Activated CD4-positive, alpha-beta T cell treated with anti-CD3 and anti-CD28 coated beads, Interleukin-2, amount 50 U/mL, for 4 hours (primary cell): ENCODE measurements around the gene HYDIN.

Experiments used
- DNase-seq, 2 experiments: peaks; one replicate each; pipeline ENCODE4 v3.0.0-alpha.2; 2020

Gene HYDIN

DNA sequence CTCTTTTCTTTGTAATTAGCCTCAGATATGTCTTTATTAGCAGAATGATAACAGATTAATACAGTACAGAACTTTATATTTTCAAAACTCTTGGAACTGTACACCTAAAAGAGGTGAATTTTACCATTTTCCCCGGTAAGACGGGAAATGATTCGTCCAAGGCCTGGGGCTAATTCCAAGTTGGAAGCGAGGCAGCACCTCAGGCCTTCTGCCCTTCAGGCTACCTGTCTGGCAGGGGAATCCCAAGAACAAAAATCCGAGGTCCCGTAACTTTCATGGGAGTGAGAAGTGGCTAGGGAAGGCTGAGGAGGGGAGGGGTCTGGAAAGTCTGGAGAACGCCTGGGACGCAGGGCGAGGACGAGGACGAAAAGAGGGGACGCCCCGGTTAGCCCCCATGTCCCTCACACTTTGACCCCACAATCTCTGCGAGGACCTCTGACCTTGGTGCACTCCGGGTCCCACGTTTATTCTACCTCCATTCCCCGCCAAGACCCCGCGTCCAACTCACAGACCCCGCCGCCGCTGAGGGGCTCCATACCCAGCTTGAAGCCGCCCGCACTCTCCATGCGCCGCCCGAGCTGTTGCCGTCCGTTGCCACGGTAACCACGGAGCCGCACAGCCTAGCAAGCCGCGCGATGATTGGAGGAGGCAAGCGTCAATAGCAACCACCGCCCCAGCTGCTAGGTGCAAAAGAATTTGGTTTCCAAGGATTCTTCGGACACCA, at the start of gene HYDIN:
Gene HYDIN, minus strand, starts transcription at position 601 of the 724 bp plus-strand sequence. CDS start 43,827 bp downstream, outside the sequence.
- DNase-seq, result no peak

DNA sequence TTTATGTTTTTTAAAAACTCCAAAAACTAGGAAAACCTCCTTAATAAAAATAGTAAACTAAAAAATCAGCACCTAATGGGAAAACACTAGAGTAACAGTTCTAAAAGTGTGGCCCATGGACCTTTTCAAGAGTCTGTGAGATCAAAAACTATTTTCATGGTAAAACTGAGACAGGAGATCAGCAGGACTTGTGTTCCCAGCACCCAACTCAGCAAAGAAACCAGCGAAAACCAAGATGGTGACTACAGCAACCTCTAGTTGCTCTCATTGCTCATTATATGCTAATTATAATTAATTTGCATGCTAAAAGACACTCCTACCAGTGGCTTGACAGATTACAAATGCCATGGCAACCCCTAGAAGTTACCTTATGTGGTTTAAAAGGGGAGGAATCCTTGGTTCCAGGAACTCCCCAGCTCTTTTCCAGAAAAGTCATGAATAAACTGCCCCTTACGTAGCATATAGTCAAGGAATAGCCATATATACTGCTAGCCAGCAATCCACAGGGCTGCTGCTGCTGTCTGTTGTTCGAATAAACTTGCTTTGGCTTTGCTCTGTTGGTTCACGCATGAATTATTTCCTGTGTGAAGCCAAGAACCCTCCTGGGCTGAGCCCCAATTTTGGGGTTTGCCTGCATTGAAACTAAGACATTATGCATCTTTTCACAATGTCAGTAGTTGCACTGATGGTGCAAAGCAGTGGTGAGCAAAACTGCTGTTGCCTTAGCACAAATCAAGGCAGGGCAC, 46.2 kb upstream of the HYDIN start:
- DNase-seq, result no peak

DNA sequence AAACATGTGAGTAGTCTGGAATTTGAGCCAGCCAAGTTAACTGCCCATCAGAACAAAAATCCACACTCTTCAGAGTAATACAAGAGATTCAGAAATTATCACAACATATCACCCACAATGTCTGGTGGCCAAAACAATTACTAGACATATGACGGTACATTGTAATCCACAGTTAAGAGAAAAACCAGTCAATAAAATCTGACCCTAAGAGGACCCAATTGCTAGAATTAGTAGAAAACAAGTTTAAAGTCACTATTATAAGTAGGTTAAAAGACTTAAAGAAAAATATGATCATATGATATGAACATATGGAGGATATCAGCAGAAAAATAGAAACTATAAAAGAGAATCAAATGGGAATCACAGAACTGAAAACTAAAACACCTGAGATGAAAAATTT, 42.9 kb upstream of the HYDIN start:
- no peak for DNase-seq

DNA sequence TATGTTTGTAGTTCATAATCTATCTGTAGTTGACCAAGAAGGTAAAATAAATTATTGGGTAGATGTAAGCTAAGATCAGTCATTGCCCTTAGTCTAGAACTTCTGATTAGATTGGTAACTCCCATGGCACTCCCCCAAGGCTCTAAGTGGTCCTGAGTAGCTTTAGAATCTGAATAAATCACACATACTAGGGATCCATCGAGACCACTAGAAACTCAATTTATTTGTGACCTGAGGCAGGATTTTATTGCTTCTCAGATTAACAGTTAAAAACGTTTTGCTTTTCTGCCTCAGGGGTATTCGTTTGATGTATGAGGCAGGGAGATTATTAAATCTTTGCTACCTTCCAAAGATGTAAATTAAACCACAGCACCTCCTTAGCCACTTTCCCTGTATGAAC, 33.8 kb upstream of the HYDIN start:
- DNase-seq, result no peak

DNA sequence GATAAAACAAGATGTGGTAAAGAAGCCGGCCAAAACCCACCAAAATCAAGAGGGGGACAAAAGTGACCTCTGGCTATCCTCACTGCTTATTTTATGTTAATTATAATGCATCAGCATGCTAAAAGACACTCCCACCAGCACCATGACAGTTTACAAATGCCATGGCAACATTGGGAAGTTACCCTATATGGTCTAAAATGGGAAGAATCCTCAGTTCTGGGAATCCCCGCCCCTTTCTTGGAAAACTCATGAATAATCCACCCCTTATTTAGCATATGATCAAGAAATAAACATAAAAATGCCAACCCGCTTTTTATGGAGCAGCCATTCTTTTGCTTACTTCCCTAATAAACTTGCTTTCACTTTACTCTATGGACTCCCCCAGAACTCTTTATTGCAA, 33.1 kb upstream of the HYDIN start:
- DNase-seq, result no peak

DNA sequence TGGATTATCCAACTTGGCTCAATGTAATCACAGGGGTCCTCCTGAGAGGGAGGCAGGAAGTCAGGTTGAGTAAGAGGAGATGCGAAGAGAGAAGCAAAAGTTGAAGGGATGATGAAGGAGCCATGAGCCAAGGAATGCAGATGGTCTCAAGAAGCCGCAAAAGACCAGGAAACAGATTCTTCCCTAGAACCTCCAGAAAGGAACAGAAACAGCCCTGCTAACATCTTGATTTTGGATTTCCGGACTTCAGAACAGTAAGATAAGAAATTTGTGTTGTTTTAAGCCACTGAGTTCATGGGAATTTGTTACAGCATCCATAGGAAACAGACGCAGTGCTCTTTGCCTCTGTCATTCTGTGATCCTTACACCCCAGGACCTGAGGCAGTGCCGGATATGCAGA, 31.9 kb upstream of the HYDIN start:
- DNase-seq, result no peak

DNA sequence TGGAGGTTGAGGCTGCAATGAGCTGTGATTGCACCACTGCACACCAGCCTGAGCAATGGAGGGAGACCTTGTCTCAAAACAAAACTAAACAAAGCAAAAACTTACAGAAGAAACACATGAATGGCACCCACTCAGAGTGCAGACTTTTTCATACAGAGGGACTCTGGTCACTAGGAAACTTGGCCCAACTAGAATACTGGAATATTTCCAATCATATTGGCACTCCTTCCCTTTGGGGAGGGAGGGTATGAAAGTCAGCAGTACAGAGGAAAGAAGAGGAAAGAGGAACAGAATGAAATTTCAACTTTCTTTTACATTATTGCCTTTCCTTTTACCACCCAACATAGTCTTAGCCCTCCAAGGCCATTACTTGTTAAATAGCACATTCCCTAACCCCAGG, 30.5 kb upstream of the HYDIN start:
- DNase-seq, result no peak

DNA sequence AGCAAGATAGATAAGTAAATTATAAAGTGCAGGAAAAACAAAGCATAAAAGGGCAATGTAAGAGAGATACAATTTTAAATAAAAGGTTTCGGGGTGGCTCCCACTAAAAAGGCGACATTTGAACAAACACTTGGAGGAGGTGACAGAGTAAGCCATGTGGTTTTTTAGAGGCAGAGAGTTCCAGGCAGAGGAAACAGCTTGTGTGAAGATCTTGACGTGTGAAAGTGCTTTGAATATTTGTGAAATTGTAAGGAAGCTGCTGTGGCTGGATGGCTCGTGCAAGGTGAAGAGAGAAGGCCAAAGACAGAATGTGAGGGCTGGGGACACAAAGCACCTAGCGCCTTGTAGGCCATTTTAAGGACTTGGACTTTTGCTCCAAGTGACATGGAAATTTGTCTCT, 28.6 kb upstream of the HYDIN start:
- DNase-seq, result no peak

DNA sequence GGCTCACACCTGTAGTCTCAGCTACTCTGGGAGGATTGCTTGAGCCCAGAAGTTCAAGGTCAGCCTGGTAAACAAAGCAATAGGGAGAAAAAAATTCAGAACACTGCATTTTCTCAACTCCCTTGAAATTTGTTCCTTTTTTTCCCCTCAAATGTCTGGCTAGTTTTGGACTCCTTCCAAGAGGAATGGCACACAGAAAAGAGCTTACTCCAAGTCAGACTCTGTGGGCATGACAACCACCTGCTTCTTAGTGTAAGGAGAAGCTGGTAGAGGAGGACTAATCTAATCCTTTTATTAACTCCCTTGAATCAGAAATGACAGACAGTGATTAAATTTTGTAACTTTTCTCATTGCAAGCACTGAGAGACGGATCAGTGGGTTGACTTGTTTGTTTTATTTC, 27.9 kb upstream of the HYDIN start:
- no peak for DNase-seq

DNA sequence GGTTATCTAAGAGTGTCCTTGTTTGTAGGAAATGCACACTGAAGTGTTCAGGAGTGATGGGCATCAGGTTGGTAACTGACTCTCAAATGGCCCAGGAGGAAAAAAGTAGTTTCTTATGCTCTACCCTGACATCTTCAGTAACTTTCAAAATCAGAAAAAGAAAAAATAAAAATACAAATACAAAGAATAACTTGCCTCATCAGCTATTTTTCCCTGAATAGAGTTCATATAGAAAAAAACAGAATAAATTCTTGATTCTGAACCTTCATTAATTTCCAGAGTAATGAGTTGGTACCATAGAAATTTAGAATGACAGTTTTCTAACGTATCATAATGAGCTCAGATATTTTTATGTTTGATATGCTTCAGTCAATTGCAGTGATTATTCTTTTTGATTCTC, 27.2 kb upstream of the HYDIN start:
- no peak for DNase-seq

DNA sequence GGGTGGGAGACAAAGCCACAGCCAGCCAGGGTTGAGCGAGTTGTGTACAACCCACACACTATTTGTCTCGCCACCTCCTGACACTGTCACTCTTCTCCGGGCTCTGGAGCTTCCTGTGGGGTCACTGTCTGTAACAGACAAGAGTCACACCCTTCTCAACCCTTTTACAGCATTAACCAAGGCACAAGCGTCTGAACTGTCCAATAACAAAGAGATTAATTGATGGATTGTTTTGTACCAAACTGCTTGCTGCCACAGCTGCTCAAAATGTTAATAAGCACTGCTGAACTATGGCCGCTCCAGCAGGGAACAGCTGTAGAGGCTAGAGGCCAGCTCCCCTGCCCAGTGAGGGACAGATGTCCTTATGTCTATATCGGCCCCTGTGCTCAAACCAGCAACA, 25.2 kb upstream of the HYDIN start:
- DNase-seq, result no peak

DNA sequence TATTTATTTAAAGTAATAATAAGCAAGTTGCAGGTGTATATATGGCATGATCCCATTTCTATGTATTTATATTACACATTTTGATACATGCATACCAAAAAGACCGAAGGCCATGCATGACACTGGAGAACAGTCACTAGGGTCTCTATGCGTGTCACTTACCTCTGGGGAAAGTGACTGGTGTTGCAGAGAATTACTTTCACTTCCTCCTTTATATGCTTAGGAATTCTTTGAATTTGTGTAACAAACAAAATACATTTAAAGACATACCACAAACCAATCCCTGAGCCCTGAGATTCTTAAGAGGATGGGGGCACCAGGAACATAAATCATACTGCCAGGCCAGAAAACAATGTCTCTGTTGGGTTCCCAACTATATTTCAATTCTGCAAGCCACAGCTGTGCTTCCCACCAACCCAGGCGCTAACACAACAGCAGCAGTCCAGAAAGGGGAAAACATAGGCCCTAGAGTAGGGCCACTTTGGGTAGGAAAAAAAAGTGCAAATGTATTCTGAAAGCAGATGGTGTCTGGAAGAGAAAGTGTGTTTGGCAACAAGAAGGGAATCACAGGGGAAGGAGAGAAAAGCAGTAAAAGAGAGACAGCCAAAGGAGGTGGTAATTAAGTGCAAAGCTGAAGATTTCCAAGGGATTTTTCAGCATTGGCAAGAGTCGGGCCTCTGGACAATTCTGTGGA, 24.5 kb upstream of the HYDIN start:
- DNase-seq, result no peak

DNA sequence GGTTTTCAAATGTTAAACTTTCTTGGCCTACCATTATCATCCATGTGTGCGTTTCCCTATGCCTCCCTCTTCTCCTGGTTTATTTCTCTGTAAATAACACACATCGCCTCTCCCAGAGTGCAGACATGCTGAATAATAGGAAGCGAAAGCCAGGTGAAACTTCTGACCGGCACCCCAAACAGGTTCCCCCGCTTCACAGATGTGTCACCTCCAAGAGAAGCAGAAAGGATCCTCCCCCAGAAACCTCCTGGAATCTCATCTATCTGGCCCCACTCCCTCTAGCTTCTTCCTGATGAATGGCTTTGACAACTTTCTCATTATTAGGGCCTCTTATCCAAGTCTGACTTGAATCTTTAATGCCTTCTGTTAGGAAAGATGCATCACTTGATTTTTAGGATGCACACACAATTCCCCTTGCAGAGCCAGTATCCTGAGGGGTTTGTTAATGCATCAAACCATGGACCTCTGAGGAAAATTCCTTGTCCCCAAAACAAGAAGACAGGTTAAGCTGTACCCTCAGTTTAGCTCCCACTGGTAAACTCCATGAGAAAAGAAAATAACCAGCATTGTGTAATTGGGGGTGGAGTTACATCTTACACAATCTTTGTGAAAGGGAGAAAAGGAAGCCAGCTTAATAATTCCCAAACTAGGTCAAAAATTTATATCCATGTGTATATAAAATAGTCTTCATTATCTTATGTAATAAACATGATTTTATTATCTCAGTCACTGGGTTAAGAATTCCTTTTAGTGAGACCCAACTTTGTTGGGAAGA, 20.1 kb upstream of the HYDIN start:
- DNase-seq, result no peak

DNA sequence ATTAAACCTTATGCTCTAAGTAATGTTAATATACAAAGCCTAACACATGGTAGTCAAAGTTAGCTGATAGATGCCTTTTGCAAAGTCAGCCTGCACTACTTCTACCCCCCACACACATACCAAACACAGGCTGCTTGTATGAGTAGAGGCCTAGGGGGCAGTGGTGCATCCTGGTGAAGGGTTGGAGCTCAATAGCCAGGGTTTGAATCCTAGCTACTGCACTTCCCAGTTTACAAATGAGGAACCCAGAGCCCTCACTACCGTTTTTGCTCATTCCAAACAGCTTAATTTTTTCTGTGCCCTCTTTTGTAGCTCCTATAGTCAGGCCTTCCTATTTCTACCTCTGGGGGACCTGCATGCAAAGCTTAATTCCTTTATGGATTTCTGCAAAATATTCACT, 18.9 kb upstream of the HYDIN start:
- no peak for DNase-seq

DNA sequence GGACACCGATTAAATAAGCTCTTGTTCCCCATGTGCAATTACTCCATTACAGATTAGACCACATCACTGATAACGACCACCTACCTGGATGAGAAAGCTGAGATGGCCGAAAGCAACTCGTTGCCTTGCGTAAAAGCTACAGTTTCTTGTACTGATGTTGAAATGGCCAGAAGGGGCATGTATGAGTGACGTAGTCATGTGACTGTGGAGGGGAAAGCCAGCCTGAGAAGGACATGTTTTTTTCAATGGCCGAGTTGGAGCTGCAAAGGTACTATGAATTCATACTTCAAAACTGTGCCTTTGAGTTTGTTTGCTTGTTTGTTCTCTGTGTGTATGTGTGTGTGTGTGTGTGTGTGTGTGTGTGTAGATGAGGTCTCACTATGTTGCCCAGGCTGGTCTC, 17.0 kb upstream of the HYDIN start:
- no peak for DNase-seq

DNA sequence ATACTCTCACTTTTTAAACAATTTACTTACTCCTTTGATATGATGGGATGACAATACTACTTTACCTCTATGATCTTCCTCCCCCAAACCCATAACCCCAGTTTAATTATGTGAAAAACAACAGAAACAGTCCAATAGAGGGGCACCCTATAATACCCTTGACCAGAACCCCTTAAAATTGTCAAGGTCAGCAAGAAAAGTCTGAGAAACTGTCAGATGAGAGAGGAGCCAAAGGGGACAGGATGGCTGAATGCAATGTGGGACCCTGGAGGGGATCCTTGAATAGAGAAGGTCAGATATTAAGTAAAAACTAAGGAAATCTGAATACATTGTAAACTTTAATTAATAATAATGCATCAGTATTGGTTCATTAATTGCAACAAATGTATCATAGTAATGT, 15.8 kb upstream of the HYDIN start:
- DNase-seq, result no peak

DNA sequence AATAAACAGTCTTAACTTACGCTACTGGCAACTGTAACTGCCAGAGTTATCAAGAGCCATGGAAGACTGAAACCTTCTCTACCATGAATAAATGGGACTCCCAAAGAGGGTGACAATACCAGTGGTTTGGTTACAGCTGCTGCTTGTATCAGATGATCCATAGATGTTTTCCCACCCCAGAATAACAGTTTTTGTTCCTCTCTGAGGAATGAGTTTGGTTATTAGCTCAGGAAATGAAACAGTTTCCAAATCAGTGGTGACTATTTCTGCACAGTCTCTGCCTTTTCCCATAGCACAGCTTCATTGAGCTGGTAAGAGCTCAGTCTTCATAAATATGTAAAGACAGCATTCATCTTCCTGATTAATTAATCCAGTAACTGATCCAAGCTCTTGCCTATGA, 14.0 kb upstream of the HYDIN start:
- no peak for DNase-seq

DNA sequence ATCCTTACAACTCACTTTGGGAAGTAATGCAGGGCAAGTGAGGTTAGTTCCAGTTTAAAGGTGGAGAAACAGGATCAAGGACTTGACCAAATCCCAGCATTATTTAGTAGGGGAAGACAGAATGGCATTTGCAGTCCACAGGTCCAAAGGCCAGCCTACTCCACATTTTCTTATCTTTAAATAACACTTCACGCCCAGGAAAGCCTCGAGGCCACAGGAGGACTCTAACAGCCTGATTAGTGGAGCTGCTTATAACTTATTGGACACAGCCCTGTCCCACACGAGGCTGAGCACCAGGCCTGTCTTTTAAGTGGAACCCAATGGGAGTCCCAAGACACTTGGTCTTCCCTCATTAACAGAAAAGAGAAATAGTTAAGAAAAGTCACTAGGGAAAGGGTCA, 12.1 kb upstream of the HYDIN start:
- DNase-seq, result no peak

DNA sequence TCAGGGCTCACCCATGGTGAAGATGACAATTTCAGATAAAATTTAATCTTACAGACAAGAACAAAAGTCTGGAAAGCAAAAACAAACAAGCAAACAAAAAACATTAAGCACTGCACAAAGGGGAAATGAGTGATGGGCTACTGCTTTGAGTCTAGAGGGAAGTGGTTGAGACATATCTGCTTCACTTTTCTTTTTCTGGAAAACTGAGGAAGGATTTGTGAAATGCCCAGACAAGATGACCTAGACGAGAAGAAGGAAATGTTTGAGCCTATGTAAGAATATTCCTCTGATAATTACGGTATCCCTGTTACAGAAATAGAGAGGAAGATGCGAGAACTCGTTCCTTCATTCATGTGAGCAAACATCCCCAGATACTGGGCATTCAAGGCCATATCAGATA, 11.5 kb upstream of the HYDIN start:
- DNase-seq, result no peak

DNA sequence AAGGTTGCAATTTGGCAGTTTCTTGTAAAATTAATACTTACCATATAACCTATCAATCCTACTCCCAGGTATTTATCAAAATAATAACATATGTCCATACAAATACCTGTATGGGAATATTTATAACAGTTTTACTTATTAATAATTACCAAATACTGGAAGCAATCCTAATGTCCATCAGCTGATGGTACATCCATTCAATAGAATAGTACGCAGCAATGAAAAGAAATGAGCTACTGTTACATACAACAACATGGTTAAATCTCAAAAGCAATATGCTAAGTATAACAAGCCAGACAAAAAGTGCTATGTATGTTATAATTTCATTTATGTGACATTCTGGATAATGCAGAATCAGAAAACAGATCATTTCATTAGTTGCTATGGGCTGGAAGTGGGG, 1.2 kb downstream of the HYDIN start:
- no peak for DNase-seq

DNA sequence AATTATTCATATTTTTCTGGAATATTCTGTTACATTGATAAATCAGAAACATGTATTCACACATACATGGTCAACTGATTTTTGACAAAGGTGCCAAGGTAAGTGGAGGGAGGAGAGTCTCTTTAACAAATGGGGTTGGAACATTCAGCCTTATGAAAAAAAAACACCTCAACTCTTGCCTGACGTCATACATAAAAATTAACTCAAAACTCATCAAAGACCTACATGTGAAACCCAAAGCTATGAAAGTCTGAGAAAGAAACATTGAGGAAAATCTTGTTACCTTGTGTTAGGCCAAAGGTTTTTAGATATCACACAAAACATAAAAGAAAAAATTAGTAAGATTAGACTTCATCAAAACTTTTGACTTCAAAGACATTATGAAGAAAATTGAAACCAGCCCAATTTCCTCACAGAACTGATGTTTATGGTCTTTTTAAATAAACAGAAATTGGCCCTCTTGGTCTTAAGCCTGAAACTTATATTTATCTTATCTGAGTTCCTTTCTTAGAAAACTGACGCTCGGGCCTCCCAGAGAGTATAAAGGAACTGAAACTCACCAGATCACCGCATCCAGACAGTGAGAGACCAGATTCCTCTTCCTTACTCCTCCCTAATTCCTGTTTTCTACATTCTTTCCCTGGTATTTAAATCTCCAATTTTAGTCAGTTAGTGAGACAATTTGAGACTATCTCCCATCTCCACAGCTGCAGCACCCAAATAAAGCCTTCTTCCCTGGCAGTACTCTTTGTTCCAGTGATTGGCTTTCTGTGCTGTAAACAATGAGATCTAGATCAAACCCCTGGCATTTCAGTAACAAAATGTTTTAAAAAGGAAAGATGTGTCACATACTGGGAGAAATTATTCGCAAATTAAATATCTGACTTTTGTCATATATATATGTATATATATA, 4.0 kb downstream of the HYDIN start:
- DNase-seq, result no peak

DNA sequence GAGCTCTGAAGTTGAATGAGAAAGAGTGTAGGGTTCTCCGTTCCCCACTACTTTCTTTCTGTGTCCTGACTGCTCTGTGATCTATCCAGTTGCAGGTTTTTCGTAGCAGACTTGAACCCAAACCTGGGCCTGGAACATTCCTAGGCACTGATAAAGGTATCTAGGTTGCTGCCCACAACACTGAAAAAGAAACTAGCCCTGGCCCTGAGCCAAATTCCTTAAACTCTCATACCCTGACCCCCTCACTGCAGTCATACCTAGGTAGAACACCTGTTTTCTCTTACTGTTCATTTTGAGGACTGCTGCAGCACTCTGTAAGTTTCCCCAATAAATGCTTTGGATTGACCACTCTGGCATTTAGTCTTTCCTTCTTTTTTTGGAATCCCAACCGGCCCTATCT, 5.4 kb downstream of the HYDIN start:
- DNase-seq, result no peak
